Tibial artery (tissue), 4 donors: ENCODE data around the gene RAB11FIP5.
A peak's percentile ranks its signal among the peaks of the same experiment; 100 is the strongest.
"Not testable (repeated sequence)": the region's sequence is repeated elsewhere in the genome, so short reads cannot be mapped to it uniquely, and the experiment has no call there.

Experiments used
- DNase-seq, 2 donors: peaks; one replicate each; pipeline ENCODE4 v3.0.0-alpha.2; 2019
- H3K27ac ChIP-seq, 2 donors: fragments of 200-600 bp; sonication (generic) in 1 of 2; 1 replicate in 1 of 2; 2 replicates in 1 of 2; pipeline ENCODE4 v1.5.1; 2018 to 2019; ENCODE audit warnings: mild to moderate bottlenecking in 1 of 2
- H3K27me3 ChIP-seq, 2 donors: fragments of 200-600 bp; sonication (generic) in 1 of 2; one replicate each; pipeline versions ENCODE4 v1.5.1 to v1.6.0; 2016 to 2019
- H3K36me3 ChIP-seq, 3 donors: fragments of 200-600 bp; sonication (generic) in 2 of 3; one replicate each; pipeline ENCODE4 v1.5.1; 2016 to 2019; ENCODE audit warnings: mild to moderate bottlenecking in 2 of 3
- H3K4me1 ChIP-seq, 4 donors: fragments of 200-600 bp; sonication (generic) in 2 of 4; 1 replicate in 3 of 4; 2 replicates in 1 of 4; pipeline ENCODE4 v1.5.1; 2016 to 2019
- H3K4me3 ChIP-seq, 2 donors: fragments of 200-600 bp; sonication (generic) in 1 of 2; 1 replicate in 1 of 2; 2 replicates in 1 of 2; pipeline ENCODE4 v1.5.1; 2018 to 2019; ENCODE audit warnings: mild to moderate bottlenecking in 2 of 2
- H3K9me3 ChIP-seq, 3 donors: fragments of 200-600 bp; sonication (generic) in 1 of 3; one replicate each; pipeline ENCODE4 v1.5.1; 2016 to 2019
- intact Hi-C: fragments of 100-400 bp; cut with DNase I; formaldehyde crosslinking; loops from one replicate; pipeline ENCODE4 v1.15.0; 2023; ENCODE audit warnings: low total_unique reads
- TF ChIP-seq, protein P1 (sequence below), 2 experiments: fragments of 200-600 bp in 1 of 2; fragments of 450-650 bp in 1 of 2; IDR thresholded peaks; one replicate each; pipeline ENCODE4 v1.5.1; 2017 to 2019; ENCODE audit warnings: antibody characterized with exemption in 2 of 2, mild to moderate bottlenecking in 1 of 2, moderate library complexity in 1 of 2

Gene RAB11FIP5

DNA sequence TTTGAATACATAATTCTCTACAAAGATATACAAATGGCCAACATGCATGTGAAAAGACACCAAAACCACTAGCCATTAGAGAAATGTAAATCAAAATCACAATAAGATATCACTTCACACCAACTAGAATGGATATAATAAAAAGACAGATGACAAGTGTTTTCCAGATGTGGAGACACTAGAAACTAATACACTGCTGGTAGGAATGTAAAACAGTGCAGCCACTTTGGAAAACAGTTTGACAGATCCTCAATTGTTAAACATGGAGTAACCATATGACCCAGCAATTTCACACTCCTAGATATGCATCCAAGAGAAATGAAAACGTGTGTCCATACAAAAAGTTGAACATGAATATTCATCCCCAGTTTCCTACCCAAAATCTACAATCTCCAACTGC is 9.8 kb upstream of the RAB11FIP5 start:
- no peak for DNase-seq
- no peak overlapping the region for H3K4me3 ChIP-seq
- H3K4me1 ChIP-seq, result no peaks in the 10 kb centered on the region
- no peak overlapping the region for H3K27ac ChIP-seq
- no peaks in the 10 kb centered on the region for H3K36me3 ChIP-seq
- intact Hi-C loops, result no loop called here
- no peaks in the 10 kb centered on the region for H3K9me3 ChIP-seq
- peaks cover 0 to 4% of the 10 kb centered on the region in 2 donors for H3K27me3 ChIP-seq
- TF ChIP-seq, protein P1, sequence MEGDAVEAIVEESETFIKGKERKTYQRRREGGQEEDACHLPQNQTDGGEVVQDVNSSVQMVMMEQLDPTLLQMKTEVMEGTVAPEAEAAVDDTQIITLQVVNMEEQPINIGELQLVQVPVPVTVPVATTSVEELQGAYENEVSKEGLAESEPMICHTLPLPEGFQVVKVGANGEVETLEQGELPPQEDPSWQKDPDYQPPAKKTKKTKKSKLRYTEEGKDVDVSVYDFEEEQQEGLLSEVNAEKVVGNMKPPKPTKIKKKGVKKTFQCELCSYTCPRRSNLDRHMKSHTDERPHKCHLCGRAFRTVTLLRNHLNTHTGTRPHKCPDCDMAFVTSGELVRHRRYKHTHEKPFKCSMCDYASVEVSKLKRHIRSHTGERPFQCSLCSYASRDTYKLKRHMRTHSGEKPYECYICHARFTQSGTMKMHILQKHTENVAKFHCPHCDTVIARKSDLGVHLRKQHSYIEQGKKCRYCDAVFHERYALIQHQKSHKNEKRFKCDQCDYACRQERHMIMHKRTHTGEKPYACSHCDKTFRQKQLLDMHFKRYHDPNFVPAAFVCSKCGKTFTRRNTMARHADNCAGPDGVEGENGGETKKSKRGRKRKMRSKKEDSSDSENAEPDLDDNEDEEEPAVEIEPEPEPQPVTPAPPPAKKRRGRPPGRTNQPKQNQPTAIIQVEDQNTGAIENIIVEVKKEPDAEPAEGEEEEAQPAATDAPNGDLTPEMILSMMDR (IDR thresholded peaks at IDR 0.05), result no peak

GRCh38 chr2:73119611-73120239 is 7.0 kb upstream of the RAB11FIP5 start:
- H3K27ac ChIP-seq, H3K9me3 ChIP-seq, H3K4me1 ChIP-seq, H3K4me3 ChIP-seq, H3K36me3 ChIP-seq, H3K27me3 ChIP-seq, intact Hi-C loops: not testable (repeated sequence)
- peak in 1 of 2 donors; percentile 28 for DNase-seq

GRCh38 chr2:73117441-73117840 is 4.7 kb upstream of the RAB11FIP5 start:
- Histone ChIP-seq H3K27ac (no peak overlapping the region), H3K4me3 (no peak overlapping the region), H3K9me3 (no peaks in the 10 kb centered on the region), H3K27me3 (no peaks in the 10 kb centered on the region), H3K4me1 (no peaks in the 10 kb centered on the region), H3K36me3 (no peaks in the 10 kb centered on the region)
- DNase-seq, result peak in 1 of 2 donors; percentile 5
- intact Hi-C loops, result no loop called here
- TF ChIP-seq, protein P1 (IDR thresholded peaks at IDR 0.05), result no peak

- DNase-seq, result peak in 1 of 2 donors; percentile 5
- intact Hi-C loops, result no loop called here
- Histone ChIP-seq H3K27me3 (no peaks in the 10 kb centered on the region), H3K27ac (no peak overlapping the region), H3K9me3 (no peaks in the 10 kb centered on the region), H3K4me3 (no peak overlapping the region), H3K36me3 (no peaks in the 10 kb centered on the region), H3K4me1 (peaks cover 0 to 3% (median 3%) of the 10 kb centered on the region in 4 donors)
- TF ChIP-seq, protein P1 (IDR thresholded peaks at IDR 0.05), result no peak
Measured at GRCh38 chr2:73116182-73116960, 3.6 kb upstream of the RAB11FIP5 start.

DNA sequence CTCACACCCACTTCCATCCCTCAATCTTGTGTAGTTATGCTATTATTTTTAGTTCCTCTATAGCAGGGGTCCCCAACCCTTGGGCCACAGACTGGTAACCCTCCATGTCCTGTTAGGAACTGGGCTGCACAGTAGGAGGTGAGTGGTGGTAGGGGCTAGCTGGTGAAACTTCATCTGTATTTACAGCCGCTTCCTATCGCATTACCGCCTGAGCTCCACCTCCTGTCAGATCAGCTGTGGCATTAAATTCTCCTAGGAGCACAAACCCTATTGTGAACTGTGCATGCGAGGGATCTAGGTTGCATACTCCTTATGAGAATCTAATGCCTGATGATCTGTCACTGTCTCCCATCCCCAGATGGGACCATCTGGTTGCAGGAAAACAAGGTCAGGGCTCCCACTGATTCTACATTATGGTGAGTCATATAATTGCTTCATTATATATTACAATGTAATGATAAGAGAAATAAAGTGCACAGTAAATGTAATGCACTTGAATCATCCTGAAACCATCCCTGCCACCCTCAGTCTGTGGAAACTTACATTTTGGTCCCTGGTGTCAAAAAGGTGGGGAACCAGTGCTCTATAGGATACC is 1.6 kb upstream of the RAB11FIP5 start:
- no peak overlapping the region for H3K4me3 ChIP-seq
- intact Hi-C loops, result no loop called here
- peak in 1 of 2 donors; percentile 47 for DNase-seq
- peaks cover 0 to 23% (median 21%) of the 10 kb centered on the region in 4 donors for H3K4me1 ChIP-seq
- H3K36me3 ChIP-seq, result no peaks in the 10 kb centered on the region
- H3K27ac ChIP-seq, result peak overlapping the region in 1 of 2 donors; percentile 89
- H3K27me3 ChIP-seq, result no peaks in the 10 kb centered on the region
- H3K9me3 ChIP-seq, result no peaks in the 10 kb centered on the region
- TF ChIP-seq, protein P1 (IDR thresholded peaks at IDR 0.05), result no peak
